Lung microvascular endothelial cell (primary cell): Measurements from ENCODE around the gene MTHFR. TPM values are rescaled to one million over a fixed set of nuclear protein-coding genes. Genes with fewer than 3 reads are reported as not detected.

ENCODE experiments used
- DNase-seq, 2 donors: peaks; one replicate each; pipeline versions ENCODE4 v3.0.0 to v3.0.0-alpha.2; 2010; ENCODE audit warnings: low read depth in 2 of 2
- total RNA-seq: library from RNA; depleted of rRNA; stranded (reverse); fragments of >200 nt; gene quantifications from 2 replicates; pipeline ENCODE4 v1.2.1, GENCODE V29; 2014

Gene MTHFR
- total RNA-seq, 1 donor from 2014 or later = 35.5 TPM

- DNase-seq = no peak
These were observed 44.5 kb downstream of the MTHFR start for GRCh38 chr1:11761285-11761684.

GRCh38 chr1:11759791-11760190 lies 46.0 kb downstream of the MTHFR start:
- DNase-seq = no peak

- no peak for DNase-seq
These were observed 48.7 kb downstream of the MTHFR start for GRCh38 chr1:11757047-11757446.

GRCh38 chr1:11753555-11754208 lies 52.1 kb downstream of the MTHFR start:
- DNase-seq = no peak

- no peak for DNase-seq
These were observed 53.2 kb downstream of the MTHFR start for GRCh38 chr1:11752359-11753088.

GRCh38 chr1:11751087-11751486 lies 54.7 kb downstream of the MTHFR start:
- DNase-seq = no peak

- no peak for DNase-seq
These were observed 55.8 kb downstream of the MTHFR start for GRCh38 chr1:11749996-11750395.

- DNase-seq = peak in 1 of 2 donors; percentile 64
These were observed 56.5 kb downstream of the MTHFR start for GRCh38 chr1:11749203-11749689.

GRCh38 chr1:11748294-11749202 lies 57.2 kb downstream of the MTHFR start:
- no peak for DNase-seq

GRCh38 chr1:11746795-11747487 lies 58.8 kb downstream of the MTHFR start:
- DNase-seq = no peak

- peak in 1 of 2 donors; percentile 35 for DNase-seq
These were observed 59.7 kb downstream of the MTHFR start for GRCh38 chr1:11746092-11746491.

- DNase-seq = no peak
These were observed 61.5 kb downstream of the MTHFR start for GRCh38 chr1:11744287-11744686.

- DNase-seq = no peak
These were observed 63.7 kb downstream of the MTHFR start for GRCh38 chr1:11741919-11742558.

- no peak for DNase-seq
These were observed 64.3 kb downstream of the MTHFR start for GRCh38 chr1:11741482-11741881.

- no peak for DNase-seq
These were observed 65.2 kb downstream of the MTHFR start for GRCh38 chr1:11740258-11741192.

- no peak for DNase-seq
These were observed 67.0 kb downstream of the MTHFR start for GRCh38 chr1:11738783-11739182.

- DNase-seq = no peak
These were observed 67.7 kb downstream of the MTHFR start for GRCh38 chr1:11738096-11738495.

GRCh38 chr1:11736746-11737639 lies 68.8 kb downstream of the MTHFR start:
- peak; percentile 48 to 53 for DNase-seq
